Loucy (cell line): ENCODE data around the gene GULP1.

Experiments used
- CTCF ChIP-seq: fragments of 200-600 bp; sonication (generic); conservative IDR thresholded peaks from 2 replicates; pipeline ENCODE4 v1.5.1; 2014; ENCODE audit warnings: mild to moderate bottlenecking, antibody characterized with exemption, low read length
- EZH2phosphoT487 ChIP-seq: fragments of 200-600 bp; IDR thresholded peaks from 2 replicates; pipeline ENCODE4 v1.6.1; 2018; ENCODE audit warnings: antibody characterized with exemption, mild to moderate bottlenecking, moderate library complexity, borderline replicate concordance

- no peak for TF ChIP-seq CTCF
- no peak for TF ChIP-seq EZH2phosphoT487
Measured at GRCh38 chr2:188381614-188382013, 89.9 kb downstream of the GULP1 start.
